HL-60 (cell line): ENCODE results near the gene JPT2.

Source experiments
- CTCF ChIP-seq: IDR thresholded peaks from one replicate; pipeline ENCODE4 v1.5.1; 2011; ENCODE audit warnings: low read length, control low read depth, inconsistent platforms; ENCODE audit not compliant: insufficient read depth
- POLR2AphosphoS5 ChIP-seq: IDR thresholded peaks from 2 replicates; pipeline ENCODE4 v1.6.1; 2012; ENCODE audit warnings: low read depth
- TF ChIP-seq, protein P1 (sequence below): IDR thresholded peaks from 2 replicates; pipeline ENCODE4 v1.6.1; 2012; ENCODE audit warnings: low read depth; ENCODE audit not compliant: insufficient replicate concordance

DNA sequence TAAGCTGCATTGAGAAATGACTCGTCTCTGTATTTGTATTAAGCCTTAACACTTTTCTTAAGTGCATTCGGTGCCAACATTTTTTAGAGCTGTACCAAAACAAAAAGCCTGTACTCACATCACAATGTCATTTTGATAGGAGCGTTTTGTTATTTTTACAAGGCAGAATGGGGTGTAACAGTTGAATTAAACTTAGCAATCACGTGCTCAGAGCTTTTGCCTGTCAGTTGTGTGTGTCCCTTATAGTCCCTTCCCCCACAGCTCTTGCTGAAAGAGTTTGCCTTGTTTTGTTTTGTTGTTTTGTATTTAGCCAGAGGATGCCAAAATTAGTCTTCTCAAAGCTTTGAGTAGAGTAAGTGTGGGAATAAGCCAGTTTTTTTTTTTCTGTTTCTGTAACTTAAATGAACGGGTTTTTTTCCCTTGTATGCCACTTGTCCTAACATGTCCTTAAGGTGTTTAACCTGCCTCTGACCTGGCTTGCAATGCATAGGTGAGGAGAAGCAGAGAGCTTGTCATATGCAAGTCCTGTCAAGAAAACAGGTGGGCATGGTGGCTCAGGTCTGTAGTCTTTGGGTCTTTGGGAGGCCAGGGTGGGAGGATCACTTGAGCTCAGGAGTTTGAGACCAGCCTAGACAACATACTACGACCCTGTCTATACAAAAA, 23.3 kb downstream of the JPT2 start:
- no peak for TF ChIP-seq CTCF
- TF ChIP-seq POLR2AphosphoS5, result no peak
- TF ChIP-seq, protein P1, sequence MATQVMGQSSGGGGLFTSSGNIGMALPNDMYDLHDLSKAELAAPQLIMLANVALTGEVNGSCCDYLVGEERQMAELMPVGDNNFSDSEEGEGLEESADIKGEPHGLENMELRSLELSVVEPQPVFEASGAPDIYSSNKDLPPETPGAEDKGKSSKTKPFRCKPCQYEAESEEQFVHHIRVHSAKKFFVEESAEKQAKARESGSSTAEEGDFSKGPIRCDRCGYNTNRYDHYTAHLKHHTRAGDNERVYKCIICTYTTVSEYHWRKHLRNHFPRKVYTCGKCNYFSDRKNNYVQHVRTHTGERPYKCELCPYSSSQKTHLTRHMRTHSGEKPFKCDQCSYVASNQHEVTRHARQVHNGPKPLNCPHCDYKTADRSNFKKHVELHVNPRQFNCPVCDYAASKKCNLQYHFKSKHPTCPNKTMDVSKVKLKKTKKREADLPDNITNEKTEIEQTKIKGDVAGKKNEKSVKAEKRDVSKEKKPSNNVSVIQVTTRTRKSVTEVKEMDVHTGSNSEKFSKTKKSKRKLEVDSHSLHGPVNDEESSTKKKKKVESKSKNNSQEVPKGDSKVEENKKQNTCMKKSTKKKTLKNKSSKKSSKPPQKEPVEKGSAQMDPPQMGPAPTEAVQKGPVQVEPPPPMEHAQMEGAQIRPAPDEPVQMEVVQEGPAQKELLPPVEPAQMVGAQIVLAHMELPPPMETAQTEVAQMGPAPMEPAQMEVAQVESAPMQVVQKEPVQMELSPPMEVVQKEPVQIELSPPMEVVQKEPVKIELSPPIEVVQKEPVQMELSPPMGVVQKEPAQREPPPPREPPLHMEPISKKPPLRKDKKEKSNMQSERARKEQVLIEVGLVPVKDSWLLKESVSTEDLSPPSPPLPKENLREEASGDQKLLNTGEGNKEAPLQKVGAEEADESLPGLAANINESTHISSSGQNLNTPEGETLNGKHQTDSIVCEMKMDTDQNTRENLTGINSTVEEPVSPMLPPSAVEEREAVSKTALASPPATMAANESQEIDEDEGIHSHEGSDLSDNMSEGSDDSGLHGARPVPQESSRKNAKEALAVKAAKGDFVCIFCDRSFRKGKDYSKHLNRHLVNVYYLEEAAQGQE, result no peak
